Activated naive CD4-positive, alpha-beta T cell (primary cell): ENCODE results near the gene INTS7.
"Not testable (repeated sequence)": the region's sequence is repeated elsewhere in the genome, so short reads cannot be mapped to it uniquely, and the experiment has no call there.

Experiments
- DNase-seq, 4 experiments: peaks; one replicate each; lab custom pipeline; 2025; lab: John Stamatoyannopoulos, UW

The INTS7 gene

DNA sequence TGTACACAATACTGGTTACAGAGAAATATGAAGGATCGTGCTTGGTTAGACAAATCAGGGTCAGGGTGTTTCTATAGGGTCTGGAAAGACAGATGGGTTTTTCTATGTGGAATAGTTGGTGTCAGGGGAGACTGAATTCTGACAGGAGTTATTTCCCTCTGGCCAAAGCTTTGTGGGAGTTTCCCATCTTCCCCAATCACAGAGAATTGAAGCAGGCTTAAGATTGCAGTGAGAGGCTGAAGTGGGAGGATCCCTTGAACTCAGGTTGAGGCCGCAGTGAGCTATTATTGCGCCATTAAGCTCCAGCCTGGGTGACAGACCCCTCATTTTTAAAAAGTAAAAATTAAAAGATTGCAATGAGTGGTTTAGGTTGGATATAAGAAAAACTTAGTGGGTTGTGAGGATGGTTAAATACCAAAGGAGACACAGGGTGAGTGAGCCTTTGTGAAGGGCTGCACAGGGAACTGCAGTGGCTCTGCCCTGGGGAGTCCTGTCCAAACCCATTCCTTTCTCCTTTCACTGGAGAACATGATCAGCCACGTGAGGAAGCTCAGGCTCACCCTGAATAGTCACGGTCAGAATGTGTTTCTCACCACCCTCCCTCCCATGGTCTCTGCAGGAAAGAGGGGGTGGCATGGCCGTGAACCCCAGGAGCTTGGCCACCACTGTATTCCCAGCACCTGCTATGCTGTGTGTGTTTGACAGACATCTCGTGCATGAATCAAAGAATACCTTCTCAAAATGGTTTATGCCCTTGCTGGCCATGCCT is 101.2 kb downstream of the INTS7 start:
- DNase-seq = no peak

DNA sequence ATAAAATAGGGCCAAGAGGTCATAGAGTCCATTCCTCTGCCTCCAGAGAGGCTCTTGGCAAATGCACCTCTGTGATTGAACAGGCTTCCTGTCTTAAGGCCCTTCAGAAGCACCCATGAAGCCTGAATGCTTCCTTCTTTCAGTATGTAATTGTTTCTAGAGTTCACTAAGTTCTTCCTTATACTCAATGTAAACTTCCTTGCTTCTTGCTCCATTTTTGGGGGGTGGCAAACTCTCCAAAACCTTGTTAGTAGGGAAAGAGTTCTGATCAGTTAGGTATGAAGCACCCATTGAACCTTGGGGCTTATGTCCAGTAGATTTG is 102.5 kb downstream of the INTS7 start:
- DNase-seq = no peak

DNA sequence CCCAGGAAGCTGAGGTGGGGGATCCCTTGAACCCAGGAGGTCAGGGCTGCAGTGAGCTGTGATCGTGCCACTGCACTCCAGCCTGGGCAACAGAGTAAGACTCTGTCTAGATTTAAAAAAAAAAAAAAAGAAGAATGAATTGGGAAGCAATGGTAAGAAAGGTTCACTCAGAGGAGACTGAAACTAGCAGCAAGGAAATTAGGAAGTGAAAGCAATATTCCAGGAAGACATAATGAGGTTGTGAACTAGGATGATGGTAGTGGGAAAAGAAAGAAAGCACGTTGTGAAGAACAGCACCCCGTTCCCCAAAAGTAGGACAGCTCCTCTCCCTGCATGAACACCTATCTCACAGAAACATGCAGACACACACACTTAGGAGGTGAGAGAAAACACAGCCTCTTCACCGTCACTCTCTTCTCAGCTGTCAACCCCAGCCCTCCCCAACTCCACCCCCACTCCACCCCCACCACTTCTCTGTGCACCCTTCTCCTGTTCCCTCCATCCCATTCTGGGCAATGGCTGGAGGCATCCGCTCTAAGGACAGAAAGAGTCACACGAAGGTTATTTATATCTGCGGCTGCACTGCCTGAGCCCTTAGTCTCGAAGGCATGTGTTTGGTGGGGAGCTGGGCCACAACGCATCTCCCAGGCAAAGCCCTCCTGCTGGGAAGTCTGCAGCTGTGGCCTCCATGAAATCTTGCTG is 103.0 kb downstream of the INTS7 start:
- DNase-seq = no peak

DNA sequence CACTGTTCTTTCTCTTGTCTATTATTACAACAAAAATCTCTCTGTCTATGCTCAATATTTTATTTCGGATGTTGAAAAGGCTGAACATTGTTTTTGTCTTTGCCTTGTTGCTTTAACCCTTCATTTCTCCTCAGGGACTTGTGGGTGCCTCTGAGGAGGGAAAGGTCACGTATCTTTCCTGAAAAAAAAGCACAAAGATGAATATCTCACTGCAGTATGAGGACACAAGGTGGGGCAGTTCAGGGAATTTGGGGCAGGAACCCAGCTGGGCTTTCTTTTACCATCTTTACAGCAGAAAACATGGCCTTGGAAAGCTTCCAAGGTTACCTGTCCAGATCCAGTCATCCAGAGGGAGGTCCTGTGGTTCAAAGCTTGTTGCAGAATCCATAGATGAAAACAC is 105.7 kb downstream of the INTS7 start:
- no peak for DNase-seq

DNA sequence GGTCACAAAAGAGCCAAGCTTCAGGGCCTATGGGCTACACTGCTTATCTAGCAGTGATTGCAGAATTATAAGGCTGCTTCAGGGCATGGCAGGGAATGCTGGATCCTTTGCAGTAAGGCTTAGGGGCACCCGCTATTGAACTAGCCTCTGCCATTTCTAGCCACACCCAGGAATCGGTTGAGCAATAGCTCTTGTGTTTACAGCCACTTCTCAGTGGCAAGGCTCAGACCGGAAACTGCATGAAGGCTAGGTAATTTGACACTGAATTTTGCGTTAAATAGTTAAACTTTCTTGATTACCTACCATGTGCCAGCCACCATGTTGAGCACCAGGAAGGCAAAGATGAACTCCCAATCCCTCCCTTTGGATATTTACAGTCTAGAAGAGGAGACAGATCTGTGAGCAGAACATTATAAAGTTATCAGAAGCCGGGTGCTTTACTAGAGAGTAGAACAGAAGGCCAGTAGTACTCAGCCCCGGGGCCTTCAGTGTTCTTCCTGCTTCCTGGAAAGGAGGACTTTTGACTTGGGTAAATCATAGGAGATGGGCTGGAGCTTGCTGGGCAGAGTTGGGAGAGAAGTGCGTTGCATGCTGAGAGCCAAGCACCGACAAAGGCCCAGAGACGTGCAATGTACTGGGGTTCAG is 106.2 kb downstream of the INTS7 start:
- DNase-seq = no peak

DNA sequence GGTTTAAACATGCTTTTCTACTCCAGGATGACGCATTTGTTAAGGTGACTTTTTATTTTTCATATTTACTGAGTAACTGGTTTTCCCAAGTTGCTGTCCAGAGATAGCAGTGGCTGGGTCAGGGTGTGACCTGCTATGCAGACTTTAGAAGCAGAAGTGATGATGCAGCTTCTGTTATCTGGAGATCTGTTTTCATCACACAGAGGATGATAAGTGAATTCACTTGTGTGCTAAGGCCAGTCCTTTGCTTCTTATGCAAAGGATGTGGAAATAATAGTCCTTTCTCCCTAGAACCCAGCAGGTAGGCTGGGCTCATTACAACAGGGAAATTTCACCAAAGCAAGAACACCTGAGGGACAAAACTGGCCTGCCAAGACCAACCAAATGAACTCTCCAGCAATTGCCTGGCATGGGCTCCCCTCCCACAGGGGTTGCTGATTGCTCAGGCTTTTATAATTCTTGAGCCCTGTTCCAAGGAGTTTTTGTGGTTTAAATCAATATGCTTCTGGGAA is 107.0 kb downstream of the INTS7 start:
- DNase-seq = no peak

DNA sequence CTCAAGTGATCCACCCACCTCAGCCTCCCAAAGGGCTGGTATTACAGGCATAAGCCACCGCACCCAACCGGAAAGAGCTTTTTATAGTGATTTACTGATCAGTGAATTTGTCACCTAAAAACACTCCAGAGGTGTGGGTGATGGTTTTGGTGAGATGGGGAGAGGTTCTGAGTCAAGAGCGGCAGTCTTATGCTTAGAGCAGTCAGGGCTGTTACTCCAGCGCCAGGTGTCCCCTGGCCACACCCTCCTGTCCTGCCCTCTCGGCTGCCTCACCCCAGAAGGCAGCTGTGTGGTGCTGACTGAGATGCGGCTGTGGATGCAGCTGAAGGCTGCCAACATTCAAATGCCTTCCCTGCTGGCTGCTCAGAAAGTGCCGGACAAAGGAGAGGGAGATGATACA is 110.3 kb downstream of the INTS7 start:
- no peak for DNase-seq

DNA sequence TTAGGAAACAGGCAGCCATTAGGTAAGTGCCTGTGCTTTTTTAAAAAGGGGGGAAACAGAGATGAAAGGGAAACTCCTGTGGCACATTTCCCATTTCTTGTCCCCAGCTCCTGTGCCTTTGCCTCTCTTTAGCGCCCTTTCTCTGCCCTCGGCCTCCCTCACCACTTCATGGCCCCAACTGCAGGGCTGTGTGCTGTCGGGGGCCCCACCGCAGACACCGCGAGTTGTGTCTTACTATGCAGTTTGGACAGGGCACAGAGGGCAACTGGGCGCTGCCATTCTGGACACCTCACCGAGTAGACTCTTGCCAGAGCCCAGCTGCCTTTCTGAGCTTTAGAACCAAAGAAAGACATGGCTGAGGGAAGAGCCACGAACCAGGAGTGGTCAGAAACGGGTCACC is 111.1 kb downstream of the INTS7 start:
- DNase-seq = no peak

DNA sequence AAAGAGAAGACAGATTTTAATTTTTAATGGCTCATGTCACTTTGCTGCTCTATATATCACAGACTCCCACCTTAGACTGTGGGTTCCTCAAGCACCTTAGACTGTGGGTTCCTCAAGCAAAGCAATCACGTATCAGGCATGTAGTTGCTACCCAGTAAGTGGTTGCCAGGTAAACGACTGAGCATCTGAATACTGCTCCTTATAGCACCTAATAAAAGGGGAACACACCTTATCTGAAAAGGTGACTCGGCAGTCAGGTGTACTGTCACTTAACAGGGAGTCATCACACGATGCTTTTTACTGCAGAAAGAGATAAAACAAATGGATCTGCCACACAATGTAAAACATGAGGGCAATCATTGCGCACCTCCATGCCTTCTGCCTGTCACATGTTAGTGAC is 112.3 kb downstream of the INTS7 start:
- no peak for DNase-seq

DNA sequence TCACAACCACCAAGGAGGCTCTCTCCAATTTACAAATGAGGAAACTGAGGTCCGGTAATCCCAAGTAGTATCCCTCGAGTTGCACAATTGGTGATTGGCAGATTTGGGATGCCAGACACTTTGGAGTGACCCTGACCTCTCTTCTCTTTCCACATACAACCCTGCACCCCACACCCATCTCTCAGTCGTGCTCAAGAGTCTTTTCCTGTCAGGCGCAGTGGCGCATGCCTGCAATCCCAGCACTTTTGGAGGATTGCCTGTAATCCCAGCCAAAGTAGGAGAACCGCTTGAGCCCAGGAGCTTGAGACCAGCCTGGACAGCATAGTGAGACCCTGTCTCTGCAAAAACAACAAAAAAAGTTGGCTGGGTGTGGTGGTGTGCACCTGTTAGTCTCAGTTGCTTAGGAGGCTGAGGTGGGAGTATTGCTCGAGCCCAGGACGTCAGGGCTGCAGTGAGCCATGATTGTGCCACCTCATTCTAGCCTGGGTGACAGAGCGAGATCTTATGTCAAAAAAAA is 113.7 kb downstream of the INTS7 start:
- DNase-seq = no peak

DNA sequence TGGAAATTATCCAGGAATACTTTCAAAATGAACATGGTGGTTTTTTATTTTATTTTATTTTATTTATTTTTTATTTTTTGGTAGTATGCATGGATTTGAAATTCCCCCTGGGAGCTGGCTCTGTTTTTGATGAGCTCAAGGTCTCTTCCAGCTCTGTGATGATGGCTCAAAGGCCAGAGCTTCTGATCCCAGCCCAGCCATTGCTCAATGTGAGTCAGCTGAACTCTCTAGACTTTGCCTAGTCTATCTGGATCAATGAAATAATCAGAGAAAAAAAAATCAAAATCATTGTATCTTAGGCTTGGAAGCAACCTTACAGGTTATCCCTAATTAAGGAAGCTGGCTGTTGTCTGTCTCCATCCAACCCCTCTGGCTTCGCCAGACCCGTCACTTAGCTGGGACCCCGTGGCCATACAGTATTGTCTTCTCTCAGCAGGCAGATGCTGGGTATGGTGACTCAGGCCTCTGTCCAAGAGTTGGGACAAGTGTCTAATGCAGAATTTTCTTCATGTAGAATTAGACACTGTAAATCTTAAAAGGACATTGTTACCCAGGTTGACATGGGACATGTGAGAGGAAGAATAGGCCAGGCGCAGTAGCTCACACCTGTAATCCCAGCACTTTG is 114.6 kb downstream of the INTS7 start:
- DNase-seq = no peak

DNA sequence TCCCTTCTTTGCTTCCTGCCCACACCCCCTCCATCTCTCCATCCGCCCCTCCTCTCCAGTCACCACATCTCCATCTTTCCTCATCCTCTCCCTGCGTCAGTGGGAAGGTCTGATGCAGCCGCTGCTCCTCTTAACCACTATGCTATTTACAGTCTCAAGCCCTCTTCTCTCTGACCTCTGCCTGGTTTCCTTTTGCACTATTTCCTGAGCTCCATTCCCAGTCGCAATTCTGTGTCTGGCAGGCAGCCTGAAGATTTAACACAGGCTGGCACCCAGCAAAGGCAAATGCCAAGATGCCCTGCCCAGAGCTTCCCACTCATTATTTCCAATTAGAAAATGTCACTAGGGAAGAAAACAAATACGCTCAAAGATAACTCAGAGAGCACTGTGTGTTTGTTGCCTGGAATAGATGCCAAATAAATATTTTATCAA is 115.2 kb downstream of the INTS7 start:
- DNase-seq = no peak

DNA sequence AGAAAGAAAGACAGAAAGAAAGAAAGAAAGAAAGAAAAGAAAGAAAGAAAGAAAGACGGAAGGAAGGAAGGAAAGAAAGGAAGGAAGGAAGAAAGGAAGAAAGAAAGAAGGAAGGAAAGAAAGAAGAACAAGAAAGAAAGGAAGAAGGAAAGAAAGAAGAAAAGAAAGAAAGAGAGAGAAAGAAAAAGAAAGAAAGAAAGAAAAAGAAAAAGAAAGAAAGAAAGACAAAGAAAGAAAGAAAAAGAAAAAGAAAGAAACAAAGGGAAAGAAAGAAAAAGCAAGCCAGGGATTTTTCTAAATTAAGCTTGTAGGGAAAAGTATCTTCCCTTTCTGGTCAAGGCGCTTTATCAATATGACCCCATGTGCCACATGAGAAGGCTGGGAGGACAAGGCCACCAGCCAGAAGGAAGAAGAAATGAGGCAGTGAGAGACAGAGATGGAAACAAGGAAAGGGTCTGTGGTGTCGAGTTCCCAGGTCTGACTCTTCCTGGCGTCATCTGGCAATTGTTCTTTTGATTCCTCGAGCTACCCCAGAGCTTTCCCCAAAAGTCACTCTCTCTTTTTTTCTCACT is 116.4 kb downstream of the INTS7 start:
- DNase-seq = no peak

DNA sequence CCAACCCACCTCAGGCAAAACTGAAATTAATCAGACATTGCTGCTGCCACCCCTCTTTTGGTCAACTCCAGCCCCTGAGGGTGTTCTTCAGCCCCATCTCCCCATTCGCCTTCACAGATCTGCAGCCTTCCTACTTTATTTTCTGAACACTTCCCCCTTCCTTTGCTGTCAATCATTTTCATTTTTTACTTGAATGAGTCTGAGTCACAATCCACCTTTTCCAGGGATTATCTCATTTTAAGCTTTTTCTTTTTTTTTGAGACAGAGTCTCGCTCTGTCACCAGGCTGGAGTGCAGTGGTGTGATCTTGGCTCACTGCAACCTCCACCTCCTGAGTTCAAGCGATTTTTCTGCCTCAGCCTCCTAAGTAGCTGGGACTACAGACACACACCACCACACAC is 118.9 kb downstream of the INTS7 start:
- DNase-seq = not testable (repeated sequence)

DNA sequence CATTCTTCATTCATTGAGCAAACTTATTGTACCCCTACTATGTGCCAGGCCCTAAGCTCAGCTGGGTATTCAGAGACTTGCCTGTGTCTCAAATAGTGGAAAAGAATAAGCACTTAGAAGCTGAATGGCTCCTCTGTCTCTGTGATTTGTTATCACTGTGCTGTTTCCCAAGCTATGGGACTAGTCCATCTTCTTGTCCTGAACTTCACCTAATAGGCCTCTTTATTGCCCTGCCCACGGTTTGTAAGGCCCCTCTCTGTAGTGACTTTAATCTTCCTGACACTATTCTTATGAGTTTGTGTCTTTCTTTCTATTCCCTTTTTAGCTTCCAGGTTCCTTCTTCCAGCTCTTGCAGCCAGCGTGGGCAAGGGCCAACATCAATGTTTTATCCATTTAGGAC is 119.4 kb downstream of the INTS7 start:
- DNase-seq = no peak

DNA sequence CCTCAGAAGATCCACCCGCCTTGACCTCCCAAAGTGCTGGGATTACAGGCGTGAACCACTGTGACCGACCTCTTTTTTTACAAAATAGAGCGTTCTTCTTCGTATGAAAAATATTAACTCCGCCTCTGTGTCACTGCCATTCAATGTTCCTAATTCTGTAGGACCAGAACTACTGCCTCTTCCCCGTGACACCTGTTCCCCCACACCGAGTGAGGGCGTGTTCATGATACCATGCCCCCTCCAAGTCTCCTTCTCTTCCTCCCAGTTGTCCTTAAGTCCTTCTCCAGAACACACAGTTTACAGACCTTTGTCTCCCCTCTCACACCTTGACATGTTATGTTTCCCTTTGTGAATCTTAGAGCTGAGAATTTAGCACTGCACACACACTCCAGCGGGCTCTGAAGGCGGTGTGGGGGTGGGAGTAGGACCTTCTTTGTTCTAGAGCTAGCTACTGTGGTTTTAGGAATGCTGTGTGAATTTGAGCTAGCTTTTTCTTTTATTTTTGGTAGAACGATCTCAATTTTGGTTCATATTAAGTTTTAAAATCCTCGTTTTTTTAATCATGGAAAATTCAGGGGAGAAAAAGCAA is 122.4 kb downstream of the INTS7 start:
- DNase-seq = no peak

DNA sequence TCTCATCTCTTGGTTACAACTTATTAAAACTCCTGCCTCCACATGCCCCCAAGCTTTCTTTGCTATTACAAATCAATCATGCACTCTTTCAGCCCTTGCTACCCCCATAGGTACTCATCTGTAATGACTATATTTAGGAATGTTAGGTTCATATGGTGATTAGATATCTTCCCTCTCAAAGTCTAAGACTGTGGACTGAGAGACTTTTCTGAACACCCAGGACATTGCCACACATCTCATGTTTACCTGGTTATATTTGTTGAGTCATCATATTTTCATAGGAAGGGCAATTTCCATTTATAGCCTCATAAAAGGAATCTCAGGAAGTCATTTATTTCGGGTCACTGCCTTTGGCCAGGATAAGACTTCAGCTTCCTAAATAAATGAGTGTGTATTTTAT is 123.3 kb downstream of the INTS7 start:
- no peak for DNase-seq

DNA sequence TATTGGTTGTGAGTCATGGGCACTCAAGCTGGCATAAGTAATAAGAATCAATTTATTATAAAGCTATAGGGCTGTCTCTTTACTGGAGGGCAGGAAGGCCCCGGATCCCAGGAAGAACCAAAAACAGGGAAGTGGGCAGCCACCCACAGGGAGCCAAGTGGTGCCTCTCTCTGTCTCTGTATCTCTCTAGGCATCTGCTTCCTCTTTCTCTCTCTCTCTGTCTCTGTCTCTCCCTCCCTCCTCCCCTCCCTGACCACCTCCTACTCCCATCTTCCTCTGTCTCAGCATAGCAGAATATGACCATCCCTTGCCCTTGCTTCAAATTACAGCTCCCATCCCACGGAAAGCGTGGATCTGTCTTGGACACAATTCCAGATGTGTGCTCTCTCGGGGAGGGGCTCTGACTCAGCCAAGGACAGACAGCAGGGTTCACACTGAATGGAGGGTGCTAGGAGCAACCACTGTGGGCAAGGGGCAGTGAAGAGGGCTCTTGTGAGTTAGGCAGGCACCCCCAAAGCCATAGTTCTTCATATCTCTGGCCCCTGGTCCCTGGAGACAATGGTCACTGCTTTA is 124.4 kb downstream of the INTS7 start:
- DNase-seq = no peak

DNA sequence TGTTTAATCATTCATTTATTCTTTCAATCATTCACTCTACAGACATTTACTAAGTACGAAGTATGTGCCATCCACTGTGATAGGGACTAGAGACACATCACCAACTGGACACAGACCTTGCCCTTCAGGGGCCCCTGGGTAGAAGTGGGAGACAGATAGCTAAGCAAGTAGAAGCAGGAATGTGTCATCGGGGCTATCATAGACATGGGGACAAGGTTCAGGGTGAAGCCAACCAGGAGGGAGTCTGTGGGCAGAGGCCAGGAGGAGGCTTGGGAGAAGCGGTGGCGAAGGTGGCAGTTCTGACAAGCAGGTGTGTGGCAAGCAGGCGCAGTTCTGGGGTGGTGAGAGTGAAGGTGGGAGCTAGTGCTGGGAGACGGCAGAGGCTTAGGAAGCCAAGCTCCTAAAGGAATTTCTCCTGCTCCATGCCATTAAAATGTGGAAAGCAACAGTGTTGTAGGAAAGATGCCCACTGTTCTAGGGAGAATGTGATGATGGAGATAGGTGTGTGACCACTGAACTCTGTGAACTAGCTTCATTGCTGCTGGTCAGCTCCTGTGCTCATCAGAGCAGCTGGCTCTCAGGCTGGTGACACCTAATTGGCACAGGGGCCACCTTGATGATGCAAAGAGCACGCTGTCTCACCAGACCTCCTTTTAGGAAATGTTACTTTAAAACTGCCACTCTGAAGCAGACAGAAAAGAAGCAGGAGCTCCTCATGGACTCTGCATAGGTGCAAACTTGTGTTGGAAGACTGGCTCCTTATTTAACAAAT is 125.1 kb downstream of the INTS7 start:
- no peak for DNase-seq

DNA sequence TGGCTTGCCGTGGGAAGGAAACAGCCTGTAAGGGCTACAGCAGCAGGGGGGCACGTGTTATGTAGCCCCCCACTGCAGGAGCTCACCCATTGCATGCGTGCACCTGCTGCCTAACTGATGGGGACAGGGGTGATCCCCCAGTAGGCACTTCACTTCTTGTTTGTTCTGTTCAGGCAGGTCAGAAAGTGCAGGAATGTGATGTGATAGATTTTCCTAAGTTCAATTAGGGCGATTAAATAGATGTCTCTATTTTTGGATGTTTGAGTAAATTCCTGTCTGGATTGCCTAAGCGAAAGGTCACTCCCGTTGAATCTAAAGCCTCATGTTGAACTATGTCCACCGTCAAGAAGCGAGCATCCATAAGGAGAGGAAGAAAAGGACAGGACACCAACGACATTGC is 126.0 kb downstream of the INTS7 start:
- no peak for DNase-seq

DNA sequence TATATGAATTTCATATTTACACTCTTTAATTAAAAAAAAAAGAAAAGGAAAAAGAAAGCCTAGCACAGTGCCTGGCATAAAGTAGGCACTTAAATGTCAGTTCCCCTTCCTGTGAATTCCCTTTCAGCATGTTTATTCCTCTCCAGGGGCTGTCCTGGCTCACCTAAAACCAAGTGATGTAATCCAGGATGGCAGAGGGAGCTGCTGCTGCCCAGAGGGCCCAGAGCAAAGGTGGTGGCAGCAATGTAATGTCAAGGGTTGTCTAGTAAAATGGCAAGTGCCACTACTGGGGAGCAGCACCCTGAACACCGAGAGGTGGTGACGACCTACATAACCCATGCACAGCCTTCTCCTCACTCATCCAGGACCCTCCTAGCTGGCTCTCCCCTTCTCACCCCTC is 126.4 kb downstream of the INTS7 start:
- no peak for DNase-seq
